ENCODE results near the gene TNFRSF8.
"Not testable (repeated sequence)": the region's sequence is repeated elsewhere in the genome, so short reads cannot be mapped to it uniquely, and the experiment has no call there.

The TNFRSF8 gene

GRCh38 chr1:12063141-12064072 is at the start of gene TNFRSF8:
Gene TNFRSF8 (plus strand): TSS chr1:12063303. CDS start chr1:12063599, 296 bp downstream.
- peak within 1 kb of the TSS in 2 of 21 experiments; percentile 5 to 21 for H3K27ac ChIP-seq
- H3K4me3 ChIP-seq: peak within 1 kb of the TSS in 4 of 7 experiments; percentile 0 to 17 (median 4)

- Histone ChIP-seq H3K4me3 (no peak overlapping the region), H3K27ac (peak overlapping the region in 11 of 21 experiments; percentile 0 to 67 (median 24))
Measured at GRCh38 chr1:12014141-12014991, 48.7 kb upstream of the TNFRSF8 start.

GRCh38 chr1:12015001-12015491 is 48.1 kb upstream of the TNFRSF8 start:
- H3K27ac ChIP-seq: peak overlapping the region in 4 of 21 experiments; percentile 11 to 67 (median 34)
- no peak overlapping the region for H3K4me3 ChIP-seq

- Histone ChIP-seq H3K4me3 (no peak overlapping the region), H3K27ac (no peak overlapping the region)
Measured at GRCh38 chr1:12015499-12015898, 47.6 kb upstream of the TNFRSF8 start.

- H3K4me3 ChIP-seq: no peak overlapping the region
- H3K27ac ChIP-seq: no peak overlapping the region
Measured at GRCh38 chr1:12016182-12016581, 46.9 kb upstream of the TNFRSF8 start.

- Histone ChIP-seq H3K27ac (peak overlapping the region; percentile 54 to 96 (median 84)), H3K4me3 (peak overlapping the region; percentile 65 to 96 (median 80))
Measured at GRCh38 chr1:12019858-12020509, 43.1 kb upstream of the TNFRSF8 start.

GRCh38 chr1:12021616-12022015 is 41.5 kb upstream of the TNFRSF8 start:
- no peak overlapping the region for H3K27ac ChIP-seq
- no peak overlapping the region for H3K4me3 ChIP-seq

- no peak overlapping the region for H3K4me3 ChIP-seq
- no peak overlapping the region for H3K27ac ChIP-seq
Measured at GRCh38 chr1:12022036-12022435, 41.1 kb upstream of the TNFRSF8 start.

- no peak overlapping the region for H3K4me3 ChIP-seq
- no peak overlapping the region for H3K27ac ChIP-seq
Measured at GRCh38 chr1:12026586-12026985, 36.5 kb upstream of the TNFRSF8 start.

- Histone ChIP-seq H3K4me3 (no peak overlapping the region), H3K27ac (no peak overlapping the region)
Measured at GRCh38 chr1:12028248-12028647, 34.9 kb upstream of the TNFRSF8 start.

- Histone ChIP-seq H3K4me3 (no peak overlapping the region), H3K27ac (no peak overlapping the region)
Measured at GRCh38 chr1:12028957-12029511, 34.1 kb upstream of the TNFRSF8 start.

GRCh38 chr1:12029720-12030339 is 33.3 kb upstream of the TNFRSF8 start:
- Histone ChIP-seq H3K27ac (no peak overlapping the region), H3K4me3 (no peak overlapping the region)

GRCh38 chr1:12031039-12031980 is 31.8 kb upstream of the TNFRSF8 start:
- Histone ChIP-seq H3K4me3 (no peak overlapping the region), H3K27ac (no peak overlapping the region)

GRCh38 chr1:12032161-12032621 is 30.9 kb upstream of the TNFRSF8 start:
- H3K4me3 ChIP-seq: no peak overlapping the region
- no peak overlapping the region for H3K27ac ChIP-seq

GRCh38 chr1:12033441-12033840 is 29.7 kb upstream of the TNFRSF8 start:
- H3K27ac ChIP-seq, H3K4me3 ChIP-seq: not testable (repeated sequence)

- Histone ChIP-seq H3K27ac (no peak overlapping the region), H3K4me3 (no peak overlapping the region)
Measured at GRCh38 chr1:12034381-12034801, 28.7 kb upstream of the TNFRSF8 start.

- Histone ChIP-seq H3K4me3 (no peak overlapping the region), H3K27ac (no peak overlapping the region)
Measured at GRCh38 chr1:12035312-12035711, 27.8 kb upstream of the TNFRSF8 start.
